Breast epithelium (tissue), 4 donors: Measurements from ENCODE around the gene LGI4. TPM values are rescaled to one million over a fixed set of nuclear protein-coding genes. Genes with fewer than 3 reads are reported as not detected.

ENCODE experiments used
- DNase-seq, 2 donors: peaks; one replicate each; pipeline ENCODE4 v3.0.0-alpha.2; 2019; ENCODE audit warnings: low spot score in 2 of 2
- H3K27ac ChIP-seq, 2 donors: fragments of 200-600 bp; sonication (generic) in 1 of 2; one replicate each; pipeline ENCODE4 v1.5.1; 2016 to 2019; ENCODE audit warnings: mild to moderate bottlenecking in 1 of 2
- H3K27me3 ChIP-seq, 2 donors: fragments of 200-600 bp; sonication (generic) in 1 of 2; one replicate each; pipeline versions ENCODE4 v1.5.1 to v1.6.0; 2017 to 2019; ENCODE audit warnings: control low read depth in 1 of 2, mild to moderate bottlenecking in 1 of 2
- H3K36me3 ChIP-seq: fragments of 200-600 bp; one replicate; pipeline ENCODE4 v1.5.1; 2019
- H3K4me1 ChIP-seq, 2 donors: fragments of 200-600 bp; sonication (generic); one replicate each; pipeline ENCODE4 v1.5.1; 2016 to 2019; ENCODE audit warnings: control low read depth in 1 of 2
- H3K4me3 ChIP-seq, 3 donors: fragments of 200-600 bp; sonication (generic); 1 replicate in 2 of 3; 2 replicates in 1 of 3; pipeline ENCODE4 v1.5.1; 2016 to 2019; ENCODE audit warnings: mild to moderate bottlenecking in 3 of 3, moderate library complexity in 2 of 3
- H3K9me3 ChIP-seq, 2 donors: fragments of 200-600 bp; sonication (generic) in 1 of 2; one replicate each; pipeline ENCODE4 v1.5.1; 2016 to 2019; ENCODE audit warnings: control low read depth in 1 of 2
- CTCF ChIP-seq, 3 donors: fragments of 450-650 bp; IDR thresholded peaks; one replicate each; pipeline ENCODE4 v1.5.1; 2016 to 2017; ENCODE audit warnings: antibody characterized with exemption in 3 of 3, mild to moderate bottlenecking in 3 of 3, moderate library complexity in 3 of 3
- POLR2A ChIP-seq: fragments of 450-650 bp; IDR thresholded peaks from one replicate; pipeline ENCODE4 v1.6.1; 2016; ENCODE audit warnings: antibody characterized with exemption, mild to moderate bottlenecking, moderate library complexity
- POLR2AphosphoS5 ChIP-seq, 3 donors: sonication (generic); formaldehyde crosslinking; IDR thresholded peaks; one replicate each; pipeline ENCODE4 v1.6.1; 2017; ENCODE audit warnings: antibody characterized with exemption in 3 of 3
- intact Hi-C: fragments of 100-400 bp; cut with DNase I; formaldehyde crosslinking; loops from one replicate; pipeline ENCODE4 v1.15.1; 2023; ENCODE audit warnings: low total_unique reads
- total RNA-seq, 3 donors: library from RNA; depleted of rRNA; stranded (reverse); fragments of >200 nt; gene quantifications; one replicate each; pipeline ENCODE4 v1.1.0, GENCODE V29; 2016

The LGI4 gene
- total RNA-seq, 3 donors from 2014 or later, result 4.3 to 37.8 (median 5.3) TPM

DNA sequence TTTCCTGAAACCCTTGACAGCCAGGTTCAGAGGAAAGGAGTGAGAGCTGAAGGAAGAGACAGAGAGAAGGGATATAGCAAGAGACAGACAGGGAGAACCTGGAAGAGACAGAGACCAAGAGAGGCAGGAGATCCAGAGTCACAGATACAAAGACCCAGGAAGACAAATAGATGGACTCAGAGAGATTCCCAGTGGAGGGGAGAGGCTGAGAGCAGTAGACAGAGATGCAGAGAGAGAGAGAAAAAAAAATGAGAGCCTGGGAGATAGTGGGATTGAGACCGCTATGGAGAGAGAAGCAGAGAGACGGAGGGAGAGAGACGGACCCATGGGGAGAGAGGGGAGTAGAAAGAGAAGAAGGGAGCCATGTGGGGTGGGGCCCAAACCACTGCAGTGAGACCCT lies 9.0 kb upstream of the LGI4 start:
- no peak for DNase-seq
- Histone ChIP-seq H3K27ac (no peak overlapping the region), H3K27me3 (peaks cover 0 to 19% of the 10 kb centered on the region in 2 donors), H3K4me3 (no peak overlapping the region), H3K4me1 (peaks cover 0 to 5% of the 10 kb centered on the region in 2 donors), H3K9me3 (no peaks in the 10 kb centered on the region), H3K36me3 (no peaks in the 10 kb centered on the region)
- intact Hi-C loops, result no loop called here
- TF ChIP-seq POLR2AphosphoS5 (IDR thresholded peaks at IDR 0.05), result no peak

DNA sequence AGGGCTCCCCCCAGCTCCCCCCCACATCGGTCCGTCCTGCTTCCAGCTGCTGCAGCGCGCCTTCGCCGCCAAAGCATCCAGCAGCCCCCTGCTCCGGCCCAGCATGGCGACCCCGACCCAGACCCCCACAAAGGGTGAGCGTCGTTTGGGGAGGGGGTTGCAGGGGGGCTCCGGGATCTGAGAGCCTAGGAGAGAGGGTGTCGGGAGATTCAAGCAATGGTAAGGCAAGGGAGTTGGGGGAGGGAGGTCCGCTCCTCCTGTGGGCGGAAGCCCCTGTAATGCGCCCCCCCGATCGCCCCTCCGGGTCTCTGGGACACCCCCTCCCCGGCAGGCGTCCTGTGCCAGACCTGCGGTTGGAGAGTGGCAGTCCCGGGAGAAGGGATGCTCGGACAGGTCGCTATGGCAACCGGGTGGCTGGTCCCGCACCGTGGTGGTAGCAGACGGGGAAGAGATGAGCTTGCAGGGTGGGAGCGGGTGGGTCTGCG lies 8.4 kb upstream of the LGI4 start, which contains the start of gene FXYD7:
TSS of gene FXYD7 (plus strand) at position 25 of the 485 bp plus-strand sequence. CDS start at position 104, 79 bp downstream.
- Histone ChIP-seq H3K4me1 (peaks cover 0 to 5% of the 10 kb centered on the region in 2 donors), H3K9me3 (no peaks in the 10 kb centered on the region), H3K36me3 (no peaks in the 10 kb centered on the region), H3K27me3 (peaks cover 0 to 19% of the 10 kb centered on the region in 2 donors), H3K4me3 (peak within 1 kb of the TSS in 2 of 3 donors; percentile 30 to 53), H3K27ac (peak within 1 kb of the TSS in 1 of 2 donors; percentile 20)
- intact Hi-C loops, result no loop called here
- TF ChIP-seq CTCF (IDR thresholded peaks at IDR 0.05) (no peak), POLR2AphosphoS5 (IDR thresholded peaks at IDR 0.05) (no peak), POLR2A (no peak)
- no peak for DNase-seq

GRCh38 chr19:35142606-35143230 lies 7.9 kb upstream of the LGI4 start:
- Histone ChIP-seq H3K4me1 (peaks cover 0 to 5% of the 10 kb centered on the region in 2 donors), H3K27ac (peak overlapping the region in 1 of 2 donors; percentile 20), H3K9me3 (no peaks in the 10 kb centered on the region), H3K27me3 (peaks cover 0 to 19% of the 10 kb centered on the region in 2 donors), H3K4me3 (peak overlapping the region in 2 of 3 donors; percentile 30 to 53), H3K36me3 (no peaks in the 10 kb centered on the region)
- intact Hi-C loops, result no loop called here
- no peak for TF ChIP-seq CTCF (IDR thresholded peaks at IDR 0.05)
- no peak for TF ChIP-seq POLR2A
- TF ChIP-seq POLR2AphosphoS5 (IDR thresholded peaks at IDR 0.05), result no peak
- DNase-seq, result no peak

GRCh38 chr19:35141837-35142605 lies 7.2 kb upstream of the LGI4 start:
- no peak for DNase-seq
- no peaks in the 10 kb centered on the region for H3K36me3 ChIP-seq
- H3K4me1 ChIP-seq, result peaks cover 0 to 5% of the 10 kb centered on the region in 2 donors
- peak overlapping the region in 1 of 2 donors; percentile 29 for H3K27ac ChIP-seq
- peaks cover 0 to 19% of the 10 kb centered on the region in 2 donors for H3K27me3 ChIP-seq
- peak overlapping the region in 2 of 3 donors; percentile 30 to 66 for H3K4me3 ChIP-seq
- peak in 1 of 3 donors; percentile 3 for TF ChIP-seq CTCF (IDR thresholded peaks at IDR 0.05)
- no peak for TF ChIP-seq POLR2A
- no peak for TF ChIP-seq POLR2AphosphoS5 (IDR thresholded peaks at IDR 0.05)
- intact Hi-C loops, result no loop called here
- no peaks in the 10 kb centered on the region for H3K9me3 ChIP-seq

DNA sequence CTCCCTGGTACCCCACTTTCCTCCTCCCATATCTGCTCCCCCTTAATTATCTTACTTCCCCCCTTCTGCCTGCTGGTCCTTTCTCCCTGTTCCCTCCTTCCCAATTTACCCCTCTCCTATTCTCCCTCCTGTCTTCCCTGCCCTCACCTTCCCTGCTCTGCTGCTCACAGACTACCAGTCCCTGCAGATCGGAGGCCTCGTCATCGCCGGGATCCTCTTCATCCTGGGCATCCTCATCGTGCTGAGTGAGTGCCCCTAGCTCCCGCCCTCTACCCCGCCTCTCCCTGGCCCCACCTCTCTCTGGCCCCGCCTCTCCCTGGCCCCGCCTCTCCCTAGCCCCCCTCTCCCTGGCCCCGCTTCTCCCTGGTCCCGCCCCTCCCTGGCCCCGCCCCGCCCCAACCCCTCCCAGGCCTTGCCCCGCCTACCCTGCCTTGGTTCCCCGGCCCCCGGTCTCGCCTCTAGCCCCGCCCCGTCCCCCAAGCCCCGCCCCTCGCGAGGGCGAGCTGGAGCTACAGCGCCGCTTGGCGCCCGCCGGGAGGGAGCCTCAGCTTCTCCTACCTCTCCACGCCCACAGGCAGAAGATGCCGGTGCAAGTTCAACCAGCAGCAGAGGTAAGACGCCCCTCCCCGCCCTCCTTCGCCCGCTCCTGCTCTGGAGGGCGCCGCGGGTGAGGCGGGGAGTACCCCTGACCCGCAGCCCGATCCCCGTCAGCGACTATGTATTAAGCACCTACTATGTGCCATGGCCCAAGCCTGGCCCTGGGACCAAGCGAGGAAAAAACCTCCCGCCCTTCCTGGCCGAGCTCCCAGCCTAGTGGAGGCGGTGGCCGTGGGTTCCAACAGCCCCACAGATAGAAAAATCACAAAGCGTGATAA lies 6.3 kb upstream of the LGI4 start:
- H3K4me3 ChIP-seq, result peak overlapping the region; percentile 38 to 66 (median 44)
- peaks cover 0 to 19% of the 10 kb centered on the region in 2 donors for H3K27me3 ChIP-seq
- intact Hi-C loops, result no loop called here
- peaks cover 0 to 5% of the 10 kb centered on the region in 2 donors for H3K4me1 ChIP-seq
- DNase-seq, result peak; percentile 93
- H3K36me3 ChIP-seq, result no peaks in the 10 kb centered on the region
- peak overlapping the region; percentile 81 to 97 for H3K27ac ChIP-seq
- no peaks in the 10 kb centered on the region for H3K9me3 ChIP-seq
- peak in 1 of 3 donors; percentile 25 for TF ChIP-seq CTCF (IDR thresholded peaks at IDR 0.05)
- no peak for TF ChIP-seq POLR2A
- peak; percentile 20 to 64 (median 28) for TF ChIP-seq POLR2AphosphoS5 (IDR thresholded peaks at IDR 0.05)
